Measurements from ENCODE around the gene PHB1. TPM values are rescaled to one million over a fixed set of nuclear protein-coding genes. Genes with fewer than 3 reads are reported as not detected.

The PHB1 gene
- total and polyA plus RNA-seq, 2 experiments from 2014 or later = 194 to 211 TPM

GRCh38 chr17:49460401-49460800, 45.7 kb upstream of the PHB1 start:
- no peak for ATAC-seq
- H3K27me3 Mint-ChIP-seq (ENCODE audit: insufficient read depth, low read depth, poor library complexity) = peaks cover 8% of the 10 kb centered on the region
- no peak for DNase-seq (ENCODE audit: low spot score)
- H3K36me3 Mint-ChIP-seq (ENCODE audit: low read depth) = no peaks in the 10 kb centered on the region
- no peaks in the 10 kb centered on the region for H3K36me3 ChIP-seq (ENCODE audit: insufficient read depth)
- no peak for TF ChIP-seq EZH2 (IDR thresholded peaks at IDR 0.05; ENCODE audit: low read depth, unreplicated experiment)
- no peak for TF ChIP-seq ZNF114 (CRISPR knock-in tag; IDR thresholded peaks at IDR 0.05)
- no peak for TF ChIP-seq CREB1 (CRISPR knock-in tag; IDR thresholded peaks at IDR 0.05; ENCODE audit: low read depth)
- no peak for TF ChIP-seq STAT1 (IDR thresholded peaks at IDR 0.05; ENCODE audit: unreplicated experiment)
- TF ChIP-seq ZNF331 (CRISPR knock-in tag; IDR thresholded peaks at IDR 0.05; ENCODE audit: low read depth) = no peak
- TF ChIP-seq REST (IDR thresholded peaks at IDR 0.05; ENCODE audit: unreplicated experiment) = no peak
- no peak for TF ChIP-seq CTCF (conservative IDR thresholded peaks at IDR 0.05; ENCODE audit: low read depth in 2 of 2)
- TF ChIP-seq ETS1 (IDR thresholded peaks at IDR 0.05) = no peak
- H3K27me3 ChIP-seq (ENCODE audit: insufficient read depth) = no peaks in the 10 kb centered on the region
- H2AFZ ChIP-seq = no peak overlapping the region
- no peak overlapping the region for H3K4me3 ChIP-seq
- H3K4me3 Mint-ChIP-seq = no peak overlapping the region
- no peak overlapping the region for H3K27ac ChIP-seq (ENCODE audit: low read depth)
- H3K27ac Mint-ChIP-seq = no peak overlapping the region
- no peak overlapping the region for H3K4me2 ChIP-seq
- H3K9me2 ChIP-seq (ENCODE audit: insufficient read depth) = no peaks in the 10 kb centered on the region
- peaks cover 12% of the 10 kb centered on the region for H3K4me1 ChIP-seq (ENCODE audit: insufficient read depth)
- H3K4me1 Mint-ChIP-seq = peaks cover 27% of the 10 kb centered on the region
- no peaks in the 10 kb centered on the region for H3K79me2 ChIP-seq (replicated peaks; ENCODE audit: insufficient read depth)
- H4K20me1 ChIP-seq (replicated peaks; ENCODE audit: insufficient read depth) = no peaks in the 10 kb centered on the region
- peaks cover 6% of the 10 kb centered on the region; the same call in 2 of the 3 replicates for H3K9me3 Mint-ChIP-seq
- no peaks in the 10 kb centered on the region for H3F3A ChIP-seq (replicated peaks; ENCODE audit: low read depth)

GRCh38 chr17:49459401-49459984, 44.8 kb upstream of the PHB1 start:
- peak overlapping the region; percentile 48 for H3K4me2 ChIP-seq
- ATAC-seq (peak; percentile 66), DNase-seq (ENCODE audit: low spot score) (peak; percentile 66)
- Mint-ChIP-seq H3K4me3 (no peak overlapping the region), H3K27me3 (ENCODE audit: insufficient read depth, low read depth, poor library complexity) (peaks cover 9% of the 10 kb centered on the region), H3K27ac (no peak overlapping the region), H3K4me1 (peaks cover 28% of the 10 kb centered on the region), H3K9me3 (0 out of 3 replicates have a peak, but pooled peaks cover 3% of the 10 kb centered on the region), H3K36me3 (ENCODE audit: low read depth) (no peaks in the 10 kb centered on the region)
- H2AFZ ChIP-seq = peak overlapping the region; percentile 52; the same call in 1 of the 2 replicates
- peaks cover 12% of the 10 kb centered on the region for H3K4me1 ChIP-seq (ENCODE audit: insufficient read depth)
- no peaks in the 10 kb centered on the region for H3K79me2 ChIP-seq (replicated peaks; ENCODE audit: insufficient read depth)
- H4K20me1 ChIP-seq (replicated peaks; ENCODE audit: insufficient read depth) = no peaks in the 10 kb centered on the region
- no peaks in the 10 kb centered on the region for H3K36me3 ChIP-seq (ENCODE audit: insufficient read depth)
- no peaks in the 10 kb centered on the region for H3K27me3 ChIP-seq (ENCODE audit: insufficient read depth)
- H3K4me3 ChIP-seq = no peak overlapping the region
- H3K27ac ChIP-seq (ENCODE audit: low read depth) = no peak overlapping the region
- no peaks in the 10 kb centered on the region for H3K9me2 ChIP-seq (ENCODE audit: insufficient read depth)
- H3F3A ChIP-seq (replicated peaks; ENCODE audit: low read depth) = no peaks in the 10 kb centered on the region
- TF ChIP-seq CTCF (conservative IDR thresholded peaks at IDR 0.05; ENCODE audit: low read depth in 2 of 2) (peak; percentile 39 to 43), EZH2 (IDR thresholded peaks at IDR 0.05; ENCODE audit: low read depth, unreplicated experiment) (no peak)

All from GM23338 (cell line).